Measurements from ENCODE around the gene ZMAT2. TPM values are rescaled to one million over a fixed set of nuclear protein-coding genes. Genes with fewer than 3 reads are reported as not detected.
"Not testable (repeated sequence)": the region's sequence is repeated elsewhere in the genome, so short reads cannot be mapped to it uniquely, and the experiment has no call there.

Gene ZMAT2
- polyA plus RNA-seq, 2 of the 4 experiments (the other 2 are of a cell fraction): 90.9 to 208 TPM

DNA sequence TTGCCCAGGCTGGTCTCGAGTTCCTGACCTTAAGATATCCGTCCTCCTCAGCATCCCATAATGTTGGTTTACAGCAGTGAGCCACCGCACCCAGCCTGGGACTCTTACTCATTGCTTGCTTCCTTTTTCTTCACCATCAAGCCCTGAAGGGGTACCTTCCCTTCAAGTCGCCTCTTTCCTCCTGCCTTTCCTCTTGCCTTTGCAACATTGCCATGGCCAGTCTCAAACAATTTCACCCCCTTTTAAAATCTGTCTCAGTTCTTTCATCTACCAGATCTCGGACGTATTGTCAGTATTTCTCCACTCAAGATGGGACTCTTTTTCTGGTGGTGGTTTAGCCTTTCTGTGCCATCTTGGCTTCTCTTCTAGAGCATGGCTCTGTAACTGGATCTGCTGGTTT is 20.5 kb downstream of the ZMAT2 start:
- DNase-seq (ENCODE audit: low read depth in 1 of 2, low spot score in 1 of 2): peak in 1 of 2 experiments; percentile 33
- not testable (repeated sequence) for H3K9me3 ChIP-seq, ATAC-seq, H3K27ac ChIP-seq, H3K4me1 ChIP-seq, FAIRE-seq
- CTCF ChIA-PET: interaction anchor here (0.6 to 3.8 kb wide), 19 partner anchors 9 to 648 kb away, joined by 3 to 28 read pairs (median 5); partner anchors contain the start of genes EIF4EBP3, HBEGF, IK and NDUFA2
- Histone ChIP-seq H3K4me2 (peak overlapping the region; percentile 56), H3K4me3 (peak overlapping the region; percentile 44; the same call in 1 of the 3 replicates)
- POLR2A ChIA-PET: interaction anchor here (0.9 to 1.0 kb wide), 2 partner anchors 30 kb away, joined by 3 read pairs; partner anchors contain the start of genes HARS1 and HARS2
- 25% methylated on average over 6 of the region's 6 CpGs for WGBS (ENCODE audit: missing lambda C conversion rate)

DNA sequence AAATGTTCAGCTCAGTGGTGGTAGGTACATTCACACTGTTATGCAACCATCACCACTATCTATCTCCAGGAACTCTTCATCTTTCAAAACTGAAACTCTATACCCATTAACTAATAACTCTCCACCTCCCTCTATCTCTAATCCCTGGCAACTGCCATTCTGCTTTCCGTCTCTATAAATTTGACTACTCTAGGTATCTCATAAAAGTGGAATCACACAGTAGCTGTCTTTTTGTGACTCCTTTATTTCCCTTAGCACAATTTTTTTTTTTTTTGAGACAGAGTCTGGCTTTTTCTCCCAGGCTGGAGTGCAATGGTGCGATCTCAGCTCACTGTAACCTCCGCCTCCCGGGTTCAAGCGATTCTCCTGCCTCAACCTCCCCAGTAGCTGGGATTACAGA is 21.1 kb downstream of the ZMAT2 start:
- ChIA-PET CTCF (interaction anchor here (0.6 to 3.8 kb wide), 7 partner anchors 31 to 649 kb away, joined by 3 to 28 read pairs (median 4); partner anchors contain the start of gene SLC4A9), POLR2A (interaction anchor here (1.0 kb wide), 1 partner anchor 30 kb away, joined by 3 read pairs; the partner anchor contains the start of genes HARS1 and HARS2)
- not testable (repeated sequence) for DNase-seq (ENCODE audit: low read depth in 1 of 2, low spot score in 1 of 2); FAIRE-seq; H3K4me2 ChIP-seq; ATAC-seq; H3K9me3 ChIP-seq; H3K4me3 ChIP-seq; H3K27ac ChIP-seq; H3K4me1 ChIP-seq
- WGBS (ENCODE audit: missing lambda C conversion rate): 72% methylated on average over 5 of the region's 5 CpGs

DNA sequence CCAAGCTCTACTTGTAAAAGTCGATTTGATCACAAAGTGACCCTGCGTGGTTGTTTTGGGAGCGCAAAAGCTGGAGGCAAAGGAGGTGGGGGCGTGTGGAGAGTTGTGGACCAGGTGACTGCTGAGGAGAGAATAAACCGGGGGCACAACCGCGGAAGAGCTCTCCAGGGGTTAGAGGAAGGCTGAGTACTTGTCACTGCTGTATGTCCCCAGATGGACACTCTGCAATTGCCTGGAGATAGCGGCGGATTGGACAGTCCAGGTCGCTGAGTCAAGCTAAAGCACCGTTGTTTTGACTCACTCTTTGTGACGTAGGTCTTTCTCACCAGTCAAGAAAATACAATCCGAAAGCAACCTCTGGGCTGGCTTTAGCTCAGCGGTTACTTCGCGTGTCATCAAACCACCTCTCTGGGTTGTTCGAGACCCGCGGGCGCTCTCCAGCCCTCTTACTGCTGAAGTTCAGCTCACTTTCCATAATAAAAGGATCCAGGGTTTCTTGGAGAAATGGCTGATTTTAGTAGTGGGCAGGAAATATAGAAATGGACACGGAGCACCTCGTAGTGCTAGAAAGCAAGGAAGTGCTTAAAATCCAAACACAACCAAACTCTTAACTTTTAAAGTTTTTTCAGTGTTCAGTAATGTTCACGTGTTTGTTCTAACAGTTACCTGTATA is 25.7 kb downstream of the ZMAT2 start:
- Histone ChIP-seq H3K4me2 (peak overlapping the region; percentile 76), H3K4me3 (peak overlapping the region; percentile 53), H3K9me3 (no peaks in the 10 kb centered on the region), H3K27ac (peak overlapping the region; percentile 24 to 69; a peak in 4 of 6 replicates), H3K4me1 (0 out of 3 replicates have a peak, but pooled peaks cover 3% of the 10 kb centered on the region)
- CTCF ChIA-PET: interaction anchor here (0.6 to 2.0 kb wide), 5 partner anchors 11 to 893 kb away, joined by 3 to 9 read pairs (median 4); partner anchors contain the start of gene DIAPH1
- ATAC-seq (peak; percentile 97 to 98), DNase-seq (ENCODE audit: low read depth in 1 of 2, low spot score in 1 of 2) (peak; percentile 90 to 98), FAIRE-seq (peak; percentile 84)
- WGBS (ENCODE audit: missing lambda C conversion rate): 1% methylated on average over 23 of the region's 23 CpGs
- TF ChIP-seq RARB (CRISPR knock-in tag; IDR thresholded peaks at IDR 0.05) (0 out of 2 replicates have a peak, but pooled peaks have one; percentile 66), GATA3 (IDR thresholded peaks at IDR 0.05; ENCODE audit: borderline replicate concordance) (peak; percentile 35; the same call in 1 of the 2 replicates), NPAS2 (CRISPR knock-in tag; IDR thresholded peaks at IDR 0.05; ENCODE audit: borderline replicate concordance) (no peak), FOSL2 (IDR thresholded peaks at IDR 0.05) (peak; percentile 43; the same call in 1 of the 2 replicates), FOSL2 (CRISPR knock-in tag; IDR thresholded peaks at IDR 0.05) (peak; percentile 92), MAFK (IDR thresholded peaks at IDR 0.05; ENCODE audit: partially characterized antibody) (peak; percentile 85), NFE2L2 (conservative IDR thresholded peaks at IDR 0.05; ENCODE audit: low read length) (0 out of 2 replicates have a peak, but pooled peaks have one; percentile 3), CEBPB (IDR thresholded peaks at IDR 0.05) (peak in 1 of 2 experiments; percentile 73; a peak in 2 of 4 replicates), MYC (IDR thresholded peaks at IDR 0.05; ENCODE audit: borderline replicate concordance, low read length) (peak; percentile 17; the same call in 1 of the 2 replicates), CHD2 (IDR thresholded peaks at IDR 0.05; ENCODE audit: low read length, partially characterized antibody) (no peak), ESRRA (IDR thresholded peaks at IDR 0.05; ENCODE audit: borderline replicate concordance, low read length) (no peak), JUNB (IDR thresholded peaks at IDR 0.05) (0 out of 2 replicates have a peak, but pooled peaks have one; percentile 14), HDAC2 (IDR thresholded peaks at IDR 0.05) (no peak), HOXB5 (CRISPR knock-in tag; IDR thresholded peaks at IDR 0.05) (0 out of 2 replicates have a peak, but pooled peaks have one; percentile 71), RFX5 (IDR thresholded peaks at IDR 0.05) (peak; percentile 88), BHLHE40 (IDR thresholded peaks at IDR 0.05; ENCODE audit: low read depth, low read length) (no peak), JUN (IDR thresholded peaks at IDR 0.05) (peak in 1 of 2 experiments; percentile 45; a peak in 1 of 5 replicates), SREBF2 (IDR thresholded peaks at IDR 0.05) (peak; percentile 83), SMC3 (IDR thresholded peaks at IDR 0.05) (0 out of 3 replicates have a peak, but pooled peaks have one; percentile 26), ZC3H11A (IDR thresholded peaks at IDR 0.05) (no peak), ZSCAN20 (CRISPR knock-in tag; IDR thresholded peaks at IDR 0.05) (no peak)
- TF ChIP-seq, protein P1, sequence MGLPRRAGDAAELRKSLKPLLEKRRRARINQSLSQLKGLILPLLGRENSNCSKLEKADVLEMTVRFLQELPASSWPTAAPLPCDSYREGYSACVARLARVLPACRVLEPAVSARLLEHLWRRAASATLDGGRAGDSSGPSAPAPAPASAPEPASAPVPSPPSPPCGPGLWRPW (IDR thresholded peaks at IDR 0.05): no peak
- TF ChIP-seq, protein P2, sequence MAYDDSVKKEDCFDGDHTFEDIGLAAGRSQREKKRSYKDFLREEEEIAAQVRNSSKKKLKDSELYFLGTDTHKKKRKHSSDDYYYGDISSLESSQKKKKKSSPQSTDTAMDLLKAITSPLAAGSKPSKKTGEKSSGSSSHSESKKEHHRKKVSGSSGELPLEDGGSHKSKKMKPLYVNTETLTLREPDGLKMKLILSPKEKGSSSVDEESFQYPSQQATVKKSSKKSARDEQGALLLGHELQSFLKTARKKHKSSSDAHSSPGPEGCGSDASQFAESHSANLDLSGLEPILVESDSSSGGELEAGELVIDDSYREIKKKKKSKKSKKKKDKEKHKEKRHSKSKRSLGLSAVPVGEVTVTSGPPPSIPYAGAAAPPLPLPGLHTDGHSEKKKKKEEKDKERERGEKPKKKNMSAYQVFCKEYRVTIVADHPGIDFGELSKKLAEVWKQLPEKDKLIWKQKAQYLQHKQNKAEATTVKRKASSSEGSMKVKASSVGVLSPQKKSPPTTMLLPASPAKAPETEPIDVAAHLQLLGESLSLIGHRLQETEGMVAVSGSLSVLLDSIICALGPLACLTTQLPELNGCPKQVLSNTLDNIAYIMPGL (CRISPR knock-in tag; IDR thresholded peaks at IDR 0.05; ENCODE audit: borderline replicate concordance): peak; percentile 75
- TF ChIP-seq, protein P3, sequence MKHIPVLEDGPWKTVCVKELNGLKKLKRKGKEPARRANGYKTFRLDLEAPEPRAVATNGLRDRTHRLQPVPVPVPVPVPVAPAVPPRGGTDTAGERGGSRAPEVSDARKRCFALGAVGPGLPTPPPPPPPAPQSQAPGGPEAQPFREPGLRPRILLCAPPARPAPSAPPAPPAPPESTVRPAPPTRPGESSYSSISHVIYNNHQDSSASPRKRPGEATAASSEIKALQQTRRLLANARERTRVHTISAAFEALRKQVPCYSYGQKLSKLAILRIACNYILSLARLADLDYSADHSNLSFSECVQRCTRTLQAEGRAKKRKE (CRISPR knock-in tag; IDR thresholded peaks at IDR 0.05; ENCODE audit: low read depth): peak; percentile 15; the same call in 1 of the 2 replicates
- TF ChIP-seq, protein P4, sequence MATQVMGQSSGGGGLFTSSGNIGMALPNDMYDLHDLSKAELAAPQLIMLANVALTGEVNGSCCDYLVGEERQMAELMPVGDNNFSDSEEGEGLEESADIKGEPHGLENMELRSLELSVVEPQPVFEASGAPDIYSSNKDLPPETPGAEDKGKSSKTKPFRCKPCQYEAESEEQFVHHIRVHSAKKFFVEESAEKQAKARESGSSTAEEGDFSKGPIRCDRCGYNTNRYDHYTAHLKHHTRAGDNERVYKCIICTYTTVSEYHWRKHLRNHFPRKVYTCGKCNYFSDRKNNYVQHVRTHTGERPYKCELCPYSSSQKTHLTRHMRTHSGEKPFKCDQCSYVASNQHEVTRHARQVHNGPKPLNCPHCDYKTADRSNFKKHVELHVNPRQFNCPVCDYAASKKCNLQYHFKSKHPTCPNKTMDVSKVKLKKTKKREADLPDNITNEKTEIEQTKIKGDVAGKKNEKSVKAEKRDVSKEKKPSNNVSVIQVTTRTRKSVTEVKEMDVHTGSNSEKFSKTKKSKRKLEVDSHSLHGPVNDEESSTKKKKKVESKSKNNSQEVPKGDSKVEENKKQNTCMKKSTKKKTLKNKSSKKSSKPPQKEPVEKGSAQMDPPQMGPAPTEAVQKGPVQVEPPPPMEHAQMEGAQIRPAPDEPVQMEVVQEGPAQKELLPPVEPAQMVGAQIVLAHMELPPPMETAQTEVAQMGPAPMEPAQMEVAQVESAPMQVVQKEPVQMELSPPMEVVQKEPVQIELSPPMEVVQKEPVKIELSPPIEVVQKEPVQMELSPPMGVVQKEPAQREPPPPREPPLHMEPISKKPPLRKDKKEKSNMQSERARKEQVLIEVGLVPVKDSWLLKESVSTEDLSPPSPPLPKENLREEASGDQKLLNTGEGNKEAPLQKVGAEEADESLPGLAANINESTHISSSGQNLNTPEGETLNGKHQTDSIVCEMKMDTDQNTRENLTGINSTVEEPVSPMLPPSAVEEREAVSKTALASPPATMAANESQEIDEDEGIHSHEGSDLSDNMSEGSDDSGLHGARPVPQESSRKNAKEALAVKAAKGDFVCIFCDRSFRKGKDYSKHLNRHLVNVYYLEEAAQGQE (IDR thresholded peaks at IDR 0.05): peak; percentile 88
- POLR2A ChIA-PET: interaction anchor here (0.6 to 1.7 kb wide), 6 partner anchors 15 to 879 kb away, joined by 3 to 16 read pairs (median 5); partner anchors contain the start of genes HBEGF, IK, NDUFA2 and ZMAT2

Measured in A549 (cell line).